Activated naive CD4-positive, alpha-beta T cell treated with anti-CD3 and anti-CD28 coated beads, Interleukin-2, amount 50 U/mL, for 16 hours (primary cell): ENCODE results near the gene HSP90AB1.
A peak's percentile ranks its signal among the peaks of the same experiment; 100 is the strongest.

Source experiments
- DNase-seq: peaks from one replicate; pipeline ENCODE4 v3.0.0-alpha.2; 2020

HSP90AB1 gene

DNA sequence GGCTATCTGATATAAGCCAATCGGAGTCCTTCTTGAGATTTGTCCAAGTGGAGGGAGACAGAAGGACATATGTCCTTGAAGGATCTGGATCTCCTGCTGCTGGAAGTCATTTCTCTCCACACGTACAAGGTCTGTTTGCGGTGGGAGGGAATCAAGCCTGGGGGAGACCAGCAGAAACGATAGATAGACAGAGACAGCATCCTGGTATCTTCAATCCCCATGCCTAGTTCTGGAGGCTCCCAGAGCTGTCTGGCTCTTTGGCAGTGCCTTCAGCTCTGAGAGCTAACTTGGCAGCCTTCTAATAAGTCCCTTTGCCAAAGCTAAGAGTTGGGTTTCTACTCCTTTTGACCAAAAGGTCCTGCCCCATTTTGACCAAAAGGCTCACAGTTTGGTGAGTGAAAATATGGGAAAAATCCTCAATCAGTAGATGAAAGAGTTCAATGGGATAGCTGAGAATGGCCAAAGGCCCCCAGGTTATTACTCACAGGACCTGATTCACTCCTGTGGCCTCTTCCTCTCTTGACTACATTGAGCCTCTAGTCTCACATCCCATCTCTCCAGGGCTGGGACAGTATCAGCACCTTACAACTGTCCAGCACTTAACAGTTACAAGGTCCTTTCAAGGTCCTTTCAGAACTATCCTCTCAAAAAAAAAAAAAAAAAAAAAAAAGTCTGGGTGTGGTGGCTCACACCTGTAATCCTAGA is 45.9 kb downstream of the HSP90AB1 start:
- no peak for DNase-seq

DNA sequence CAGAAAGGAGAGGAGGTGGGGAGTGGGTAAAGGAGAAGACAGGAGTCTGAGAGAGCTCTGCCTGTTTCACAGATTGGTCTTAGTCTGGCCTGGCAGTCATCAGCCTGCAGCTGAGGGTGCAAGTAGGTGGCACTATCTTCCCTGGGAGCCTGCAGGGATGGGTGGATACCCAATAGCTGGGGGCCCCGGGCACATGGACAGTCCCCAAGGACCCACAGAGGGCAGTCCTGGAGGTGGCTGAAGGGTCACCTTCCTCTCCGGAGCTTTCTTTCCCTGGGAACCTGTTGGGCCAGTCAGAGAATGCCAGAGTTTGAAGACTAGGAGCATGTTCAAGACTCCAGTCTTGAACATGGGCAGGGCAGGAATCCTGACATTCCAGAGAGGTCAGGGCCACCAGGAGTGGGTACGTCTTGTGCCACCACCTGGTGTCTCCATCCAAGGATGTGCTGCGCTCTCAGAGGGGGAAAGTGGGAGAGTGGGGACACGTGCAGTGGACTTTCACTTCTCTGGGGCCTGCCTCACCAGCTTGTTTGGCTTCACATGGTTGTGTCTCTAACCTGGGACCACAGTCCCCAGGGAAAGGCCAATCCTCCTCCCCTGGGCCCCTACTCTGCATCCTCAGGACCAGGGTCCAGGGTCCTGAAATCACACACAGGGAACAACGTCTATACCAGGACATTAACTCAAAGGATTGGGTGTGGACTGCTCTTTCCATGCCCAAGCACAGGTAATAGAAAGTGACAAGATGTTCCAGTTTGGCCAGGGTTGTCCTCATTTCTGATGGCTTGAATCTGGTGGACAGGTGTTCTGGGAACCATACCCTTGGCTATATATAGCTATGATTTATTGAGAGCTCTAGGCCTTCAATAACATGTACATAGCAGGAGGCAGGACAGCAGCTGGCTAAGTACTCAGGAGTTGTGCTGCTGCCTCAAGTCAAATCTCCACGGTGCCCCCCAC is 48.2 kb downstream of the HSP90AB1 start:
- no peak for DNase-seq

DNA sequence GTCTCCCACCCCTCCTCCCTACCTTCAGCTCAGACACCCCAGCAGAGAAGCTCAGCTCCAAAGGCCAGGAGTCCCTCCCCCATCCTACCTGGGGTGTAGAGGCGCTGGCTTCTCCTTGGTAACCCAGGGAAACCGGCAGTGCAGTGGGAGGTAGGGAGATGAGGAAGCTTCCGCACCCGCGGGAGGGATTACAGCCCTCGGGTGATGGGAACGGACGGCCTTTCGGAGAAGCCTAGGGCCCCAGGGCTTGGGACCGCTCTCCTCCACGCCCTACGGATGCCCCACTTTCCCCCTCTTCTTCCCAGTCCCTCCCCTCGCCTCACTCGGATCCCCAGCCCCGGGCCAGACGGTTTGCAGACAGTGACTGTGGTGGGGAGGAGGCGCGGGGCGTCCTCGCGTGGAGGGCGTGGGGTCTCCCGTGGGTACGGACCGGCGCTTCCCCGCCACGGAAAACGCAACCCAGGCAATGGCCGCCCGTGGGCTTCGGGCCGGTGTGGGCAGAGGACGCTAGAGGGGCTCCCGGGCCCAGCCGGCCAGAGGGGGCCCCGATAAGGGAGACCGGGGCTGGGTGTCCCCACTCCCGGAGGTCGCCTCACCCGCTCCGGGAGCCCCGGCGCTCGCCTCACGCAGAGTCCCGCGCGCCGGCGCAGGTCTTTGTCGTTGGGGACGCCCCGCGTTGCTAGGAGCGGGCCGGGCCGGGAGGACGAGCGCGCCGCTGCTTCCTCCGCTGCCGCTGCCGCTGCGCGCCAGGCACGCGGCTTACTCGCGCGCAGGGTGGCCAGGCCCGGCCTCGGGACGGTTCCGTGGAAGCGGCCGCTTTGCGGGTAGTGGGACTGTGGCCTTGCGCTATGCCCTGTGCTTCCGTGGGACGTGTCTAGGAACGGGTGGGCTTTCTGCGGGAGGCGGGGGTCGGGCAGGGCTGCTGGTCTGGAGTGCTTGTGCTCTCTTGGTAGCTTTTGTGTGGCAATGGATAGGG is 50.5 kb downstream of the HSP90AB1 start:
- peak; percentile 67 for DNase-seq

DNA sequence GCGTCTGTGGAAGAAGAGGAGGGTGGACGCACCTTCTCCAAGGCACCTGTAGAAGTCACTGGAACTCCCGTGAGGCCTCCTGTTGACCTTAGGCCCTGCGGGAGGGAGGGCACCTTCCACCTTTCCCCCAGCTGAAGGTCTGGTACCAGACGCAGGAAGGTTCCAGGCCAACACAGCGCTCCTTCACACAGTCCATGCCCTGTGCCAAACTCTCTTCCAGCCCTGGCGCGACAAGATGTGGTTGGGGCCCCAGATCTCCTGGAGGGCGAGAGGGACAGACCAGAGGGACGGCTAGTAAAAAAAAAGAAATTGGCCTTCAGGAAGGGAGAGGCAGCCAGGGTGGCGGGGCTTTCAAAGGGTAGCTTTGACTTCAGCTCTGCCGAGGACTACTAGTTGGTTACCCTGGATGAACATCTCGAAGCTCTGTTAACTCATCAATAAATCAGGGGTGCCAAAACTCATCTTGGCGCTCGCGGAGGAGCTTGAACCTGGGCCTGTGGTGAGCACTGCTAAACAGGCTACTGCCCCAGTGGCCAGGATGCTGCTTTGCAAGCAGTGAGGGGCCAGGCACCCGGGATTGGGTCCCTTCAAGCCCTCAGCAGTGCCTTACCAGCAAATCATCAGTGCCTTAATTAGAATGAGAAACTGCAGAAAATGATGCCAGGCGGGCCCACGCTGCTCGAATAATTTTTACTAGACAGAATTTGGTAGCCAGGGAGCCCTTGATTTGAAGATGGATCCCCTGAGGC is 51.3 kb downstream of the HSP90AB1 start:
- no peak for DNase-seq

DNA sequence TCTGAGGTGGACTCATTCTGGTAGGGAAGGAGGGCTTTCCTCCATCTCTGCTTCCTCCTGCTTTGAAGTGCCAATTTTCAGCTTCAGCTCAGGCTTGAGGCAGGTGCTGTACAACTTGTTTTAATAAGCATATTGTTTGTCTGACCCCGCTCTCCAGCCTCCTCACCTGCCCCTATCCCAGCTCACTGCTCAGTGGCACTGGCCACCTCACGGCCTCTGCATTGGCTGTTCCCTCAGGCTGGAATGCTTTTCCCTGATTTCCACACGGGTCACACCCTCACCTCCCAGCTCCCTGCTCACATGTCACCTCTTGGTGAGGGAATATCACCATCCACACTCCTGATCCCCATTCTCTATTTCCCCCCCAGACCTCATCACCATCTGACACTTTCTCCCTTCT is 52.0 kb downstream of the HSP90AB1 start:
- DNase-seq = no peak

DNA sequence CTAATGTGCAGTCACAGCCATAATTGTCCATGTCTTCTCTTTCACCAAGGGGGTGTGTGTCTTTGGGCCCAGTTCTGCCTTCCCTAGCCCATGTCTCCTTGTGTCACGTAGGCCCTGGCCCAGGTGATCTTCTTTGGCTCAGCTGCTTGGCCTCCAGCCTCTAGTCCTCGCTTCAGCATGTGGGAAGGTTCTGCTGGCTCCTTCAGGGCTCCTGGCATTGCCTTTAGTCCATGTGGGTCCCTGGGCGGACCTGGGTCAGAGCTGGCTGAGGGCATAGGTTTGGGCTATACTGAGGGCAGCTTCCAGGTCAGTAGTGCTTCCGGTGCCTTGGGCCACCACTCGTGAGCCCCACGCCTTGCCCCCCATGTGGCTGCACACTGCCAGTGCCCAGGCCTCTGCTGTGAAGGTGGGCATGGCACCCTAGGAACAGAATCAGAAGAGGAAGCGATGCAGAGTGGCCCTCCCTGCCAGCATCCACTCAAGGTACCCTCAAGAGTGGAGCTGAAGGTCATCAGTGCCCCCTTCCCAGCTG is 53.5 kb downstream of the HSP90AB1 start:
- no peak for DNase-seq

DNA sequence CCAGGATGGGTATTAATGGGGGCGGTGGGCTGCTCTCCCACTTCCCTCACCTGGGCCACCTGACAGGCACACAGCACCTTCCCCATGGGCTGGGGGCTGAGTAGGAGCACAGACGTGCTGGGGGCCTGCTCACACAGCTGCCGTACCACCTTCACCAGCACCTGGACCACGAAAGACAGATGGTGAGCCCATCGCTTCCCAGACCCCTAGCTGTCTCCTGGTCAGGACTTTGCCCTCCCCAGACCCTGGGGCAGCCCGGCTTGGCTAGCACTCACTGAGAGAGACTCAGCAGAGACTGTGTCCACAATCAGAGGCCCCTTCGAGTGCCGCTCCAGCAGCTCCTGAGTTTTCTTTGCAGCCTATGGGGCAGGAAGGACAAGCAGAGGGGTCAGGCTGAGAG is 54.2 kb downstream of the HSP90AB1 start:
- no peak for DNase-seq

DNA sequence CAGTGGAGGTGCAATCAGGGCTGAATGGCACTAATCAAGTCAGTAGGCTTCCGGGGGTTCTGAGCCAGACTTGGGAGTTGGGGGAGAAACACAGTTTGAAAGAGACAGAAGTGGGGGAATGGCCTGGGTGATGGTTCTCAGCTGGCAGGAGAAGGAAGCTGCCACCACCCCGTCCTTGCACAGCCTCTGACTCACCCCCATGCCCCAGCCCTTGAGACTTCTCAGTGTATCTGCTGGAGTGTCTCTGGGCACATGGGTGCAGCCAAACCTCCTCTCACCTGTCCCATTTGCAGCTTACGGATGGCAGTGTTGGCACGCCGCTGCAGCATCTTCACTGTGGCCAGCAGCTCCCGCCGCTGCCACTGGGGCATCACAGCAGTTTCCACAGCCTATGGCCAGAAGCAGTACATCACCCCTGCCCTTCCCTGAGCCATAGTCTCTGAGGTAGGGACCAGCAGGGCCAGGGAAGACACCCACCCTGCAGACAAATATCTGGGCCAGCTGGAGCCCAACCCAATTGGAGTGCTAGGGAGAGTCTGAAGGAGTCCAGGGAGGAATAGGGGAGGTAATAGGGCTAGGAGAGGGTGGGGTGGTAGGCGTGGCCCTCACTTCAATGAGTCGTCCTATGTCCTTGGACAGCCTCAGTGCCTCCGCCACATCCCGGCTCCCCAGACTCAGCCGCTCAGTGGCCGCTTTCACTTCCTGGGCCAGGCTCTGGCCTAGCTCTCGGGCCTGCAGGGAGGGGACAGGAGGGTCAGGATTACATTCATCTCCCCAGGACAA is 55.1 kb downstream of the HSP90AB1 start:
- DNase-seq = no peak

DNA sequence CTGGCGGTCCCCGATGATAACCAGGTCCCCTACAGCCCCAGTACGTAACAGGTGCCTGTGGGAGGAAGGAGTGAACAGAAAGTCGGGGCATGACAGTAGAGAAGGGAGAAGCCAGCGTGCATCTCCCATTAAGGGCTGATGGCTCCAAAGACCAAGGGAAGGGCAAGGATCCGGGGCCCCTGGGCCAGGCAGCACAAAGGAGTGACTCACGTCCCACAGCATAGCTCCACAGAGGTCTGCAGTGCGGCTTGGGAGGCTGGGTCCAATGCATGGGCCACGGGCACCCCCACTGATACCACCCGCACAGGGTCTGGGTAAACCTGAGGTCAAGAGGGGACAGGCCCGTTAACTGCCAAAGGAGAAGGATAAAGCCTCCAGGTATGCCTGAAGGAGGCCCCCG is 56.0 kb downstream of the HSP90AB1 start:
- no peak for DNase-seq
